Stimulated activated CD8-positive, alpha-beta memory T cell treated with anti-CD3 and anti-CD28 coated beads, Interleukin-7, amount 100 ng/mL, for 48 hours (primary cell): ENCODE results near the gene PBRM1.
"Not testable (repeated sequence)": the region's sequence is repeated elsewhere in the genome, so short reads cannot be mapped to it uniquely, and the experiment has no call there.

ENCODE experiments used
- DNase-seq, 2 donors: peaks; one replicate each; pipeline ENCODE4 v3.0.0-alpha.2; 2020; ENCODE audit warnings: low read depth in 1 of 2; ENCODE audit errors: extremely low read depth in 1 of 2

The PBRM1 gene

DNA sequence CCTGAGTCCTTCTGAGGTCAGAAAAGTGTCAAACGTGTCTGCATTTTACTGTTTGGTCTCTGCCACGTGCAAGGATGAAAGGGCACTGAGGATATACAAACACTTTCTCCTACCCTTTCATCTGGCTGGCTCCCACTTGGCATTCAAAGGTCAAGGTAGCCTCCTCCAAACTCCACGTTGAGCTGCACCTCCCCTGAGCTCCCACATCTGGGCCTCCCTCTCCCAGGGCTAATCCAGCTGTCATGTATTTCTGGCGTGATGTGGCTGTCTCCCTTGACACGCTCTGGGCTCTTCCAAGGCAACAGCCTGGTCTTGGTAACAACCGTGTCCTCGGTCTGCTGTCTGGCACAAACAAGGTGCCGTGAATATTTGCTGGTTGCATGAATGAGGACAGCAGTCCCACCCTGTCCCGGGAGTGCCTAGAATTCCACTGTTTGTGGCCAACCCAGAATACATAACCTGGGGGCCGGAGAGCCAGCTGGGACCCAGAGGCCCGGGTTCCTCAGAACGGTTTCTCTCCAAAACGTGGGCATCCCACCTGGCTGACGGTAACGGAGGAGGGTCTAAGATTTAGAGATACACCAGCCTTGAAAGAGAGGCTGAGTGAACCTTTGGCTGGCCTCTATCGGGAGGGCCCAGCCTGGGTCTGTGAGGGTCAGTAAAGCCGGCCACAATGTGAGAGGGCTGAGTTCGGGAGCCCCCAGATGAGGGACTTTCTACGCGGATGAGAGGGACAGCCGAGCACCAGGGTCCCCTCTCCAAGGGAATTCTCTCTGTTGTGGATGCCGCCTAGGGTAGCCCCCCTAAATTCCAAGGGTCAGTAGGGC, 19.1 kb upstream of the PBRM1 start:
- no peak for DNase-seq

GRCh38 chr3:52703341-52703740, 17.6 kb upstream of the PBRM1 start:
- no peak for DNase-seq

DNA sequence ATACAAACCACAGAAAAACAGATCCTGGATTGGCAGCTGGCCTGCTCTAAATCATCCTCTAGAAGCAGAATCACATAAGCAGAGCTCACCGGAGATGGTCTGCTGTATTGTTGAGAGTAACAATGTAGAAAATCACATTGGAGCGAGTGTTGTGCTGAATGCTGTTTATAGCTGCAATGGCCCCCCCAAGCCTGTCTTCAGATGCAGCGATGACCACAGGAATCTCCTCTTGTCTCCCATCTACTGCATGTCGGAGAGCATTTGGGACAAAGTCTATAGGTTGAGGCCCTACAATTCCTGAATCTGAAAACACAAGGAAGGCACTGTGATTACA, 11.9 kb upstream of the PBRM1 start:
- DNase-seq = no peak

DNA sequence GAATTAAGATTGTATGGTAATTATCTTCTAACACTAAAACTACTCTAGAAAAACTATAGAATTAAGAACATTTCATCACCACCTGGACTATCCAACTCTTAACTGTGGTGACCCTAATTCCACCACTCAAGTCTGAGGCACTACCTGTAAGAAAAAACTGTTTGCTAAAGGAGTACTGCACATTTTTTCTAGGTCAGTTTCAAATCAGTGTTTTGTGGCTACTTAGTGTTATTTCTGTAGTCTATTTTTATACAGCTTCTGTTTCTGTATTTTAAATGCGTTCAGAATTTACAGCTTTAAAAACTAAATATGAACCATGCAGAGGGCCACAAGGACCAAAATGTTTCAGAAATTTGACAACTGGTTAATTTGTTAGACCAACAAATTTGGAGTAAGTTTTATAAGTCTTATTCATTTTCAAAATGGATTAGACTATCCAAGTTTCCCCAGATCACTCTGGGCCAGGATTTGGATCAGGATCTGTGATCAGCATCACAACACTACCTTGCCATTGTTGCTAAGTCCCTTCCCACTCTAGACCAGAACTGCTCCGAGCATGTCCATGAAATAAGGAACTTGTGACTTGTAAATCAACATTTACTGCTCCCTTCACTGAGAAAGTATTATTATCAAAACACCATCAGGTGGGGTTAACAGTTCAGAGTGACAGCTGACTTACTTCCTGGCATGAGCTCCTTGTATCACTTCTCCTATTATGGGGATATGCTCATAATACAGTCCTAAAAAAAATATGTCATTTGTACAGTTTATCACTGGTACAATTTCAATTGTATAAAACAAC, 11.3 kb upstream of the PBRM1 start:
- DNase-seq = no peak

GRCh38 chr3:52695798-52696671, 10.3 kb upstream of the PBRM1 start:
- DNase-seq = no peak

- DNase-seq = no peak
These were observed 8.9 kb upstream of the PBRM1 start for GRCh38 chr3:52694528-52695189.

GRCh38 chr3:52693071-52693470, 7.4 kb upstream of the PBRM1 start:
- no peak for DNase-seq

- no peak for DNase-seq
These were observed 4.8 kb upstream of the PBRM1 start for GRCh38 chr3:52690560-52690959.

GRCh38 chr3:52689151-52689550, 3.4 kb upstream of the PBRM1 start:
- DNase-seq = no peak

DNA sequence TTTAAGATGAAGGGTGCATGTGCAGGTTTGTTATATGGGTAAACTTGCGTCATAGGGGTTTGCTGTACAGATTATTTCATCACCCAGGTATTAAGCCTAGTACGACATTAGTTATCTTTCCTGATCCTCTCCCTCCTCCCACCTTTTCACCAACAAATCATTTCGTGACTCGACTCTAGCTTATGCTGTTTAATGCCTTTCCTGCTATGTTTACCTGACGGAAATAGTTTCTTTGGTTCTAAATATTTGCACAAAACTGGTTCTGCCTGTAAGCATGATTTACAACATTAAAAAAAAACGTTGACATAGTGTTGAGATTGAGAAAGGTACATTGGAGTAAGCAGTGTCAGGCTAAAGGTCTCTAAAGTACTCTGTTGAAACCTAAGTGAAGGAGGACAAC, 2.6 kb upstream of the PBRM1 start:
- DNase-seq = no peak

- DNase-seq = peak; percentile 75 to 80
These were observed 416 bp downstream of the PBRM1 start for GRCh38 chr3:52685285-52685708.

DNA sequence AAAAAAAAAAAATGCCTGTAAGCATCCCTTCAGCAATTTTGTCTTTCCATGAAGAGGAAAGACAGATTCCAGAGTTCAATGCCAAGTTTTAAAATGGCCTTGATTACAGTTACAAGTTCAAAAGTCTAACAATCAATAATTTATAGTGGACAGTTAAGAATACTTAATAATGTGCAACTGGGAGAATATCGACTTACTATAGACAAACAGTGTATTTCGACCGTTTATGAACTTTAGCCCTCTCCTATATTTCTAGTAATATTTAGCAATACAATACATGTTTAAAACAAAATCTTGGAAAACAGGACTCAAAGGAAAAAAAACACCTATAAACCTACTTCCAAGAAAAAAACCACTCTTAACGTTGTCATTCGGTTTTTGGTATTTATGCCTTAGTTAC, 1.5 kb downstream of the PBRM1 start:
- DNase-seq = no peak

GRCh38 chr3:52683611-52684010, 2.1 kb downstream of the PBRM1 start:
- no peak for DNase-seq

GRCh38 chr3:52682016-52682415, 3.7 kb downstream of the PBRM1 start:
- no peak for DNase-seq

GRCh38 chr3:52681596-52681995, 4.1 kb downstream of the PBRM1 start:
- DNase-seq = no peak

DNA sequence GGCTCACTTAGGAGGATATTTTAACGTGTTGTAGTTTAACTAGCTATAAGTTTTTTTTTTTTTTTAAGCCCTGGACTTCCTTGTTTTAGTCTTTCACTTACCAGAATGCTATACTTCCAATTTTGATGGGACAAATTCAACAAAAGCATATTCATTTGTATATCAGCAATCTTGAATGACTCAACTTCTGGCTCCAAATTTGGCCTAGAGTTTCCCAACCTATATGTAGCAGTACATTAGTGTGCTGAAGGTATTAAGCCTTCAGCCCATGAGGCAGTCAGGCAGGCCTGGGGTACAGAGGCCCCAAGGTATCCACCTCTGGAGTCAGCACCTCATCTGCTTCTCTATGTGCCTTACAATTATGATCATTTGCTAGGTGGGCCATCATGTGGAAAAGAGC, 5.9 kb downstream of the PBRM1 start:
- no peak for DNase-seq

DNA sequence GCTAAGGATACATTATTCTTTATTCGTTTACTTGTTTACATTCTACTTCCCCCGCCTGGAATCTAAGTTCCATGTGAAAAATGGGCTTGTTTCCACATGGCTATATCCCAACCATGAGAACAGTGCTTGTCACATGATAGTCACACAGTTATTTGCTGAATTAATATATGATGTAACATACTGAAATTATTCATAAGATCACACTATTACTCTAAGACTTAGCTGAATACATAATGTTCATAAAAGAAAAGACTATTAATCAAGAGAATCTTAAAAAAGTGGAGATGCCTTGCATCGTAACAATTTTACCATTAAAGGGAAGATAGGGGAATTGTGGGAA, 6.5 kb downstream of the PBRM1 start:
- no peak for DNase-seq

- no peak for DNase-seq
These were observed 7.2 kb downstream of the PBRM1 start for GRCh38 chr3:52678265-52679198.

- not testable (repeated sequence) for DNase-seq
These were observed 9.5 kb downstream of the PBRM1 start for GRCh38 chr3:52676201-52676600.

DNA sequence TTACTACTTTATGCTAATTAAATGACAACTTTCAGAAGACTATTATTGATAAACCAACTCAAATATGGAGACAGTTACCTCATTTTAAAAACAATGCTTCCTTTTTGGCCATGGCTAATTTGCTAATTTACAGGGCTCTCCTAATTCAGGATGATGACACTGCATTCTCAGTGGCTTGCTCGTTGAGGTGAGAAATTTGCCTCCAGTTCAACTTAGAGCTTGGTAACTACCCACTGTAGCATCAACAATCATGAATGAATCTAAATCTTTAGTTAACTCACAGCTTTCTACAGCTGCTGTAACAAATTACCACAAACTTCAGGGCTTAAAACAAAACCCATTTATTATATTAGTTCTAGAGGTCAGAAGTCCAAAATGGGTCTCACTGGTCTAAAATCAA, 14.0 kb downstream of the PBRM1 start:
- DNase-seq = no peak
